GM12878 (cell line): ENCODE data around the gene SHF.

Source experiments
- ATF7 ChIP-seq: fragments of 450-650 bp; IDR thresholded peaks from 2 replicates; pipeline ENCODE4 v1.6.1; 2016; ENCODE audit warnings: low read depth, mild to moderate bottlenecking
- CBX5 ChIP-seq: sonication (generic); IDR thresholded peaks from 2 replicates; pipeline ENCODE4 v1.6.1; 2016; ENCODE audit warnings: low read depth, moderate library complexity, mild to moderate bottlenecking, inconsistent platforms
- EGR1 ChIP-seq, 2 experiments: IDR thresholded peaks; 1 replicate in 1 of 2; 2 replicates in 1 of 2; pipeline ENCODE4 v1.6.1; 2011 to 2012; ENCODE audit warnings: low read depth in 2 of 2, low read length in 2 of 2, borderline replicate concordance in 1 of 2, mild to moderate bottlenecking in 1 of 2, moderate library complexity in 1 of 2
- EP300 ChIP-seq, 2 experiments: fragments of 150-350 bp in 1 of 2; IDR thresholded peaks; 2 replicates each; pipeline ENCODE4 v1.6.1; 2011 to 2012; ENCODE audit warnings: low read depth in 2 of 2, low read length in 2 of 2, borderline replicate concordance in 1 of 2, improper control_type of control experiment in 1 of 2, inconsistent platforms in 1 of 2; ENCODE audit not compliant: control insufficient read depth in 1 of 2
- FOXM1 ChIP-seq: IDR thresholded peaks from 2 replicates; pipeline ENCODE4 v1.6.1; 2012; ENCODE audit warnings: low read depth, mild to moderate bottlenecking, inconsistent platforms, low read length, moderate library complexity
- NFIC ChIP-seq: IDR thresholded peaks from 2 replicates; pipeline ENCODE4 v1.6.1; 2012; ENCODE audit warnings: low read depth, mild to moderate bottlenecking, inconsistent platforms, low read length, moderate library complexity
- RAD21 ChIP-seq: IDR thresholded peaks from 2 replicates; pipeline ENCODE4 v1.6.1; 2011; ENCODE audit warnings: mild to moderate bottlenecking, low read depth, low read length, moderate library complexity; ENCODE audit not compliant: insufficient read depth
- RCOR1 ChIP-seq: conservative IDR thresholded peaks from 2 replicates; pipeline ENCODE4 v1.6.1; 2012; ENCODE audit warnings: low read depth, low read length, improper control_type of control experiment
- RFX5 ChIP-seq: IDR thresholded peaks from 2 replicates; pipeline ENCODE4 v1.6.1; 2011; ENCODE audit warnings: low read depth, low read length, improper control_type of control experiment
- TF ChIP-seq, protein P1 (sequence below), 3 experiments: IDR thresholded peaks in 2 of 3; conservative IDR thresholded peaks in 1 of 3; 2 replicates each; pipeline ENCODE4 v1.5.1; 2011; ENCODE audit warnings: low read depth in 3 of 3, low read length in 3 of 3, mild to moderate bottlenecking in 3 of 3, control low read depth in 2 of 3, moderate library complexity in 2 of 3, inconsistent platforms in 1 of 3, mixed read lengths in 1 of 3; ENCODE audit not compliant: control insufficient read depth in 2 of 3, insufficient read depth in 1 of 3; ENCODE audit errors: extremely low read depth in 1 of 3
- TF ChIP-seq, protein P2 (sequence below): fragments of 450-650 bp; IDR thresholded peaks from 2 replicates; pipeline ENCODE4 v1.6.1; 2016; ENCODE audit warnings: mild to moderate bottlenecking
- TF ChIP-seq, protein P3 (sequence below): IDR thresholded peaks from 2 replicates; pipeline ENCODE4 v1.6.1; 2011; ENCODE audit warnings: borderline replicate concordance, low read depth, mild to moderate bottlenecking, moderate library complexity, mixed read lengths, low read length; ENCODE audit not compliant: insufficient read depth; ENCODE audit errors: extremely low read length
- TF ChIP-seq, protein P4 (sequence below): IDR thresholded peaks from 2 replicates; pipeline ENCODE4 v1.6.1; 2012; ENCODE audit warnings: low read depth, low read length, improper control_type of control experiment

DNA sequence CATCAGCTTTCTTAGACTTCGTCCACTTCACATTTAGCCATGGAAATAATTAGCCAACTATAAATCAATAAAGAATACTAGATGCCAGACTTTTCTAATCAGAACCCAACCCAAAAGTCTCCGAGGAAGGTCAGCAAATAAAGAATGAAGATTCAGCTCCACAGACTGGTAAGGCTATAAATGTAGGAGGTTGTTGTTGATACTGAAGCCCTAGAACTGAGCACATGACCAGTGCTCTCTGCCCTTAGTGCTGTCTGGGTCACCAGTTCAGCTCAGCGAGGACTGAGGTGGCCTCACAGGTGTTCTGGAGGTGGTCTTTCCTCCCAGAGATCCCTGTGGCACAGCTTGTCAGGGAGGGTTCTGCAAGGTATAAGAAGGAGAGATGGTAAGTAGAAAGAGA is 43.4 kb upstream of the SHF start:
- no peak for TF ChIP-seq CBX5
- no peak for TF ChIP-seq EP300 (IDR thresholded peaks at IDR 0.05; ENCODE audit: borderline replicate concordance in 1 of 2, control insufficient read depth in 1 of 2, low read depth in 2 of 2, low read length in 2 of 2)
- no peak for TF ChIP-seq EGR1 (IDR thresholded peaks at IDR 0.05; ENCODE audit: borderline replicate concordance in 1 of 2, low read depth in 2 of 2, low read length in 2 of 2)
- no peak for TF ChIP-seq RFX5
- TF ChIP-seq NFIC: no peak
- TF ChIP-seq, protein P1, sequence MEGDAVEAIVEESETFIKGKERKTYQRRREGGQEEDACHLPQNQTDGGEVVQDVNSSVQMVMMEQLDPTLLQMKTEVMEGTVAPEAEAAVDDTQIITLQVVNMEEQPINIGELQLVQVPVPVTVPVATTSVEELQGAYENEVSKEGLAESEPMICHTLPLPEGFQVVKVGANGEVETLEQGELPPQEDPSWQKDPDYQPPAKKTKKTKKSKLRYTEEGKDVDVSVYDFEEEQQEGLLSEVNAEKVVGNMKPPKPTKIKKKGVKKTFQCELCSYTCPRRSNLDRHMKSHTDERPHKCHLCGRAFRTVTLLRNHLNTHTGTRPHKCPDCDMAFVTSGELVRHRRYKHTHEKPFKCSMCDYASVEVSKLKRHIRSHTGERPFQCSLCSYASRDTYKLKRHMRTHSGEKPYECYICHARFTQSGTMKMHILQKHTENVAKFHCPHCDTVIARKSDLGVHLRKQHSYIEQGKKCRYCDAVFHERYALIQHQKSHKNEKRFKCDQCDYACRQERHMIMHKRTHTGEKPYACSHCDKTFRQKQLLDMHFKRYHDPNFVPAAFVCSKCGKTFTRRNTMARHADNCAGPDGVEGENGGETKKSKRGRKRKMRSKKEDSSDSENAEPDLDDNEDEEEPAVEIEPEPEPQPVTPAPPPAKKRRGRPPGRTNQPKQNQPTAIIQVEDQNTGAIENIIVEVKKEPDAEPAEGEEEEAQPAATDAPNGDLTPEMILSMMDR (IDR thresholded peaks at IDR 0.05 in 2 of 3, conservative IDR thresholded peaks at IDR 0.05 in 1 of 3; ENCODE audit: control insufficient read depth in 2 of 3, extremely low read depth in 1 of 3, insufficient read depth in 1 of 3, low read depth in 3 of 3, low read length in 3 of 3): no peak
- TF ChIP-seq RCOR1: no peak
- TF ChIP-seq, protein P2, sequence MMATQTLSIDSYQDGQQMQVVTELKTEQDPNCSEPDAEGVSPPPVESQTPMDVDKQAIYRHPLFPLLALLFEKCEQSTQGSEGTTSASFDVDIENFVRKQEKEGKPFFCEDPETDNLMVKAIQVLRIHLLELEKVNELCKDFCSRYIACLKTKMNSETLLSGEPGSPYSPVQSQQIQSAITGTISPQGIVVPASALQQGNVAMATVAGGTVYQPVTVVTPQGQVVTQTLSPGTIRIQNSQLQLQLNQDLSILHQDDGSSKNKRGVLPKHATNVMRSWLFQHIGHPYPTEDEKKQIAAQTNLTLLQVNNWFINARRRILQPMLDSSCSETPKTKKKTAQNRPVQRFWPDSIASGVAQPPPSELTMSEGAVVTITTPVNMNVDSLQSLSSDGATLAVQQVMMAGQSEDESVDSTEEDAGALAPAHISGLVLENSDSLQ: no peak
- TF ChIP-seq, protein P3, sequence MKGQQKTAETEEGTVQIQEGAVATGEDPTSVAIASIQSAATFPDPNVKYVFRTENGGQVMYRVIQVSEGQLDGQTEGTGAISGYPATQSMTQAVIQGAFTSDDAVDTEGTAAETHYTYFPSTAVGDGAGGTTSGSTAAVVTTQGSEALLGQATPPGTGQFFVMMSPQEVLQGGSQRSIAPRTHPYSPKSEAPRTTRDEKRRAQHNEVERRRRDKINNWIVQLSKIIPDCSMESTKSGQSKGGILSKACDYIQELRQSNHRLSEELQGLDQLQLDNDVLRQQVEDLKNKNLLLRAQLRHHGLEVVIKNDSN: no peak
- TF ChIP-seq, protein P4, sequence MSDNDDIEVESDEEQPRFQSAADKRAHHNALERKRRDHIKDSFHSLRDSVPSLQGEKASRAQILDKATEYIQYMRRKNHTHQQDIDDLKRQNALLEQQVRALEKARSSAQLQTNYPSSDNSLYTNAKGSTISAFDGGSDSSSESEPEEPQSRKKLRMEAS: no peak
- no peak for TF ChIP-seq FOXM1
- TF ChIP-seq ATF7: no peak
- TF ChIP-seq RAD21: no peak
